Hepatocyte (in vitro differentiated cells): ENCODE data around the gene CEP120. TPM values are rescaled to one million over a fixed set of nuclear protein-coding genes. Genes with fewer than 3 reads are reported as not detected.

Source experiments
- DNase-seq: peaks from one replicate; pipeline ENCODE4 v3.0.0-alpha.2; 2016; ENCODE audit warnings: low spot score
- H2AFZ ChIP-seq: fragments of 200-600 bp; sonication (generic); 2 replicates; pipeline ENCODE4 v1.6.0; 2016; ENCODE audit warnings: antibody characterized with exemption, mild to moderate bottlenecking
- H3K27ac ChIP-seq: fragments of 200-600 bp; sonication (generic); 2 replicates; pipeline ENCODE4 v1.5.1; 2016; ENCODE audit warnings: mild to moderate bottlenecking
- H3K27me3 ChIP-seq: fragments of 200-600 bp; sonication (generic); 2 replicates; pipeline ENCODE4 v1.6.1; 2016
- H3K36me3 ChIP-seq: fragments of 200-600 bp; sonication (generic); replicated peaks from 2 replicates; pipeline ENCODE4 v1.5.1; 2016; ENCODE audit warnings: low read depth; ENCODE audit not compliant: insufficient read depth
- H3K4me1 ChIP-seq: fragments of 200-600 bp; sonication (generic); 2 replicates; pipeline ENCODE4 v1.5.1; 2016; ENCODE audit warnings: mild to moderate bottlenecking, moderate library complexity; ENCODE audit not compliant: insufficient read depth
- H3K4me2 ChIP-seq: fragments of 200-600 bp; sonication (generic); 2 replicates; pipeline ENCODE4 v1.6.0; 2016
- H3K4me3 ChIP-seq: fragments of 200-600 bp; sonication (generic); 2 replicates; pipeline ENCODE4 v1.5.1; 2016; ENCODE audit warnings: mild to moderate bottlenecking
- H3K79me2 ChIP-seq: fragments of 200-600 bp; sonication (generic); 2 replicates; pipeline ENCODE4 v1.6.0; 2017; ENCODE audit warnings: mild to moderate bottlenecking
- H3K9me2 ChIP-seq: fragments of 200-600 bp; sonication (generic); replicated peaks from 2 replicates; pipeline ENCODE4 v1.6.0; 2017; ENCODE audit warnings: mild to moderate bottlenecking; ENCODE audit not compliant: insufficient read depth
- H3K9me3 ChIP-seq: fragments of 200-600 bp; sonication (generic); 2 replicates; pipeline ENCODE4 v1.5.1; 2016; ENCODE audit warnings: low read depth, mild to moderate bottlenecking
- H4K20me1 ChIP-seq: fragments of 200-600 bp; sonication (generic); 2 replicates; pipeline ENCODE4 v1.6.0; 2016; ENCODE audit warnings: mild to moderate bottlenecking; ENCODE audit not compliant: insufficient read depth, poor library complexity, severe bottlenecking
- CTCF ChIP-seq: fragments of 200-600 bp; sonication (generic); IDR thresholded peaks from 2 replicates; pipeline ENCODE4 v1.5.1; 2016; ENCODE audit warnings: antibody characterized with exemption, mild to moderate bottlenecking; ENCODE audit not compliant: poor library complexity
- EZH2 ChIP-seq: fragments of 200-600 bp; sonication (generic); IDR thresholded peaks from 2 replicates; pipeline ENCODE4 v1.6.1; 2016; ENCODE audit warnings: antibody characterized with exemption, mild to moderate bottlenecking, borderline replicate concordance
- EZH2phosphoT487 ChIP-seq: fragments of 200-600 bp; sonication (generic); IDR thresholded peaks from one replicate; pipeline ENCODE4 v1.6.1; 2018; ENCODE audit warnings: antibody characterized with exemption, mild to moderate bottlenecking, low read depth, moderate library complexity; ENCODE audit not compliant: unreplicated experiment, severe bottlenecking
- WGBS: methylation state at CpG from one replicate; pipeline ENCODE4 v1.1.6; 2016; ENCODE audit warnings: low lambda C conversion rate; ENCODE audit errors: missing lambda C conversion rate; 5-methylcytosine and 5-hydroxymethylcytosine counted together
- polyA plus RNA-seq: library from polyadenylated mRNA; unstranded; fragments of >200 nt; fragmentation: Nextera tagmentation; extraction: Ambion mirVana; gene quantifications from 2 replicates; pipeline ENCODE4 v1.2.1, GENCODE V29; 2016
- total RNA-seq: library from RNA; depleted of rRNA; stranded (reverse); fragments of >200 nt; gene quantifications from 2 replicates; pipeline ENCODE4 v1.2.3, GENCODE V29; 2014

CEP120 gene
- total and polyA plus RNA-seq, 2 experiments from 2014 or later, result 5.7 to 17.5 TPM

- H2AFZ ChIP-seq, result no peak overlapping the region
- 93% methylated on average over 1 of the region's 1 CpG for WGBS
These were observed 17.4 kb upstream of the CEP120 start for GRCh38 chr5:123440456-123441181.

GRCh38 chr5:123439709-123440108 is 16.5 kb upstream of the CEP120 start:
- H4K20me1 ChIP-seq, result no peaks in the 10 kb centered on the region
- no peaks in the 10 kb centered on the region for H3K27me3 ChIP-seq
- no peak for DNase-seq
- no peak overlapping the region for H3K4me3 ChIP-seq
- WGBS, result 76% methylated on average over 5 of the region's 5 CpGs
- TF ChIP-seq EZH2, result no peak
- TF ChIP-seq EZH2phosphoT487, result no peak
- TF ChIP-seq CTCF, result no peak
- H3K4me1 ChIP-seq, result no peaks in the 10 kb centered on the region
- no peaks in the 10 kb centered on the region for H3K9me3 ChIP-seq
- no peaks in the 10 kb centered on the region for H3K79me2 ChIP-seq
- no peak overlapping the region for H2AFZ ChIP-seq
- H3K36me3 ChIP-seq, result no peaks in the 10 kb centered on the region
- H3K27ac ChIP-seq, result no peak overlapping the region
- no peak overlapping the region for H3K4me2 ChIP-seq
- H3K9me2 ChIP-seq, result no peaks in the 10 kb centered on the region

More at GRCh38 chr5:123440456-123441181, 17.4 kb upstream of the CEP120 start:
- Histone ChIP-seq H3K27ac (no peak overlapping the region), H3K4me1 (no peaks in the 10 kb centered on the region), H3K9me2 (no peaks in the 10 kb centered on the region), H3K79me2 (no peaks in the 10 kb centered on the region), H3K4me2 (no peak overlapping the region), H3K27me3 (no peaks in the 10 kb centered on the region), H3K36me3 (no peaks in the 10 kb centered on the region), H3K4me3 (no peak overlapping the region), H3K9me3 (no peaks in the 10 kb centered on the region), H4K20me1 (no peaks in the 10 kb centered on the region)
- no peak for DNase-seq
- TF ChIP-seq CTCF (no peak), EZH2 (no peak), EZH2phosphoT487 (no peak)

GRCh38 chr5:123438902-123439301 is 15.7 kb upstream of the CEP120 start:
- TF ChIP-seq EZH2, result no peak
- TF ChIP-seq CTCF, result no peak
- no peak for TF ChIP-seq EZH2phosphoT487
- no peak for DNase-seq
- H4K20me1 ChIP-seq, result no peaks in the 10 kb centered on the region
- no peak overlapping the region for H3K27ac ChIP-seq
- no peaks in the 10 kb centered on the region for H3K79me2 ChIP-seq
- 83% methylated on average over 5 of the region's 5 CpGs for WGBS
- no peaks in the 10 kb centered on the region for H3K36me3 ChIP-seq
- H3K9me3 ChIP-seq, result no peaks in the 10 kb centered on the region
- no peak overlapping the region for H2AFZ ChIP-seq
- no peak overlapping the region for H3K4me2 ChIP-seq
- no peaks in the 10 kb centered on the region for H3K27me3 ChIP-seq
- no peaks in the 10 kb centered on the region for H3K4me1 ChIP-seq
- H3K4me3 ChIP-seq, result no peak overlapping the region
- H3K9me2 ChIP-seq, result no peaks in the 10 kb centered on the region
